ENCODE measurements around the gene IL16.

Gene IL16

GRCh38 chr15:81363276-81363675 is 166.6 kb downstream of the IL16 start:
- Histone ChIP-seq H3K9ac (no peak overlapping the region), H3K4me1 (no peaks in the 10 kb centered on the region)

More at GRCh38 chr15:81363276-81363675, 166.6 kb downstream of the IL16 start:
- H4K20me1 ChIP-seq: no peaks in the 10 kb centered on the region
- no peaks in the 10 kb centered on the region for H3K36me3 ChIP-seq
- TF ChIP-seq Cebpa-rat (IDR thresholded peaks at IDR 0.05): no peak
- H3K4me3 ChIP-seq: no peak overlapping the region
- no peak overlapping the region for H3K27ac ChIP-seq
- no peaks in the 10 kb centered on the region for H3K27me3 ChIP-seq
- H3K4me2 ChIP-seq: no peak overlapping the region
- H3K9me3 ChIP-seq: no peaks in the 10 kb centered on the region

All from BLaER1 (cell line).